IMR-90 (cell line): ENCODE results near the gene ABCD1. TPM values are rescaled to one million over a fixed set of nuclear protein-coding genes. Genes with fewer than 3 reads are reported as not detected.

Experiments
- ATAC-seq: fragments of 200-7000 bp; cut with Tn5 transposase; 2 replicates; pipeline ENCODE4 v1.9.1; 2020; ENCODE audit warnings: low read depth, mild to moderate bottlenecking, moderate library complexity
- BruUV-seq: library from RNA; stranded (reverse); fragments of 400-500 nt; replicated peaks from 2 replicates; lab custom pipeline; 2021; lab: Mats Ljungman, UMichigan
- CTCF ChIA-PET: fragments of 300-600 bp; formaldehyde crosslinking; extraction: SDS; loops from one replicate; lab custom pipeline; 2021; ENCODE audit warnings: antibody characterized with exemption; lab: Yijun Ruan, JAX
- POLR2A ChIA-PET: fragments of 300-600 bp; sonication (Branson Sonifier 250); formaldehyde crosslinking; loops from one replicate; lab custom pipeline; 2022; ENCODE audit warnings: antibody characterized with exemption; ENCODE audit not compliant: unreplicated experiment; lab: Charles Lee
- DNase-seq: peaks from one replicate; pipeline ENCODE4 v3.0.0; 2013
- H2AFZ ChIP-seq: replicated peaks from 2 replicates; pipeline ENCODE3; 2013; ENCODE audit warnings: low read length, mild to moderate bottlenecking; ENCODE audit not compliant: poor library complexity
- H2AK5ac ChIP-seq: 2 replicates; pipeline ENCODE4 v1.6.1; 2013; ENCODE audit warnings: low read depth, low read length, inconsistent platforms
- H2AK9ac ChIP-seq: replicated peaks from 2 replicates; pipeline ENCODE3; 2013; ENCODE audit warnings: mild to moderate bottlenecking, low read depth, low read length, moderate library complexity; ENCODE audit not compliant: poor library complexity
- H2BK120ac ChIP-seq: 2 replicates; pipeline ENCODE4 v1.6.1; 2013; ENCODE audit warnings: low read depth, low read length, inconsistent platforms
- H2BK15ac ChIP-seq: 3 replicates; pipeline ENCODE4 v1.6.1; 2013; ENCODE audit warnings: low read depth, low read length, inconsistent platforms
- H2BK20ac ChIP-seq: 2 replicates; pipeline ENCODE4 v1.6.1; 2013; ENCODE audit warnings: low read depth, mild to moderate bottlenecking, inconsistent platforms, low read length, moderate library complexity
- H2BK5ac ChIP-seq: 2 replicates; pipeline ENCODE4 v1.6.1; 2013; ENCODE audit warnings: mild to moderate bottlenecking, low read depth, low read length, inconsistent platforms; ENCODE audit not compliant: poor library complexity, severe bottlenecking
- H3K14ac ChIP-seq: replicated peaks from 2 replicates; pipeline ENCODE4 v1.6.1; 2013; ENCODE audit warnings: low read depth, low read length, inconsistent platforms
- H3K18ac ChIP-seq: 2 replicates; pipeline ENCODE4 v1.6.1; 2013; ENCODE audit warnings: low read depth, low read length, control low read depth
- H3K23ac ChIP-seq: 2 replicates; pipeline ENCODE4 v1.6.1; 2013; ENCODE audit warnings: low read depth, low read length, inconsistent platforms
- H3K27ac ChIP-seq: 2 replicates; pipeline ENCODE4 v1.5.1; 2013; ENCODE audit warnings: mild to moderate bottlenecking, control low read depth, low read length; ENCODE audit not compliant: insufficient read depth
- H3K27me3 ChIP-seq: 2 replicates; pipeline ENCODE4 v1.6.1; 2013; ENCODE audit warnings: low read length; ENCODE audit not compliant: control insufficient read depth, insufficient read depth
- H3K36me3 ChIP-seq: 2 replicates; pipeline ENCODE4 v1.6.1; 2013; ENCODE audit warnings: low read length, mixed read lengths; ENCODE audit not compliant: control insufficient read depth, insufficient read depth
- H3K4ac ChIP-seq: 2 replicates; pipeline ENCODE4 v1.6.1; 2013; ENCODE audit warnings: low read depth, low read length, inconsistent platforms
- H3K4me1 ChIP-seq: 2 replicates; pipeline ENCODE4 v1.6.1; 2013; ENCODE audit warnings: low read length, mixed read lengths; ENCODE audit not compliant: control insufficient read depth, insufficient read depth
- H3K4me2 ChIP-seq: 2 replicates; pipeline ENCODE4 v1.6.1; 2013; ENCODE audit warnings: low read depth, mild to moderate bottlenecking, control low read depth, low read length, moderate library complexity
- H3K4me3 ChIP-seq: 2 replicates; pipeline ENCODE4 v1.5.1; 2013; ENCODE audit warnings: low read depth, mild to moderate bottlenecking, control low read depth, low read length, moderate library complexity; ENCODE audit not compliant: insufficient read depth
- H3K56ac ChIP-seq: 2 replicates; pipeline ENCODE4 v1.6.1; 2013; ENCODE audit warnings: low read length, inconsistent platforms; ENCODE audit not compliant: insufficient read depth; ENCODE audit errors: extremely low read depth
- H3K79me1 ChIP-seq, 2 experiments: 2 replicates each; pipeline ENCODE4 v1.6.1; 2013; ENCODE audit warnings: low read length in 2 of 2, inconsistent platforms in 1 of 2, low read depth in 1 of 2
- H3K9ac ChIP-seq: 2 replicates; pipeline ENCODE4 v1.6.1; 2013; ENCODE audit warnings: low read depth, low read length, control low read depth
- H3K9me1 ChIP-seq: 2 replicates; pipeline ENCODE4 v1.6.1; 2013; ENCODE audit warnings: low read length, inconsistent platforms; ENCODE audit not compliant: insufficient read depth
- H3K9me3 ChIP-seq: 2 replicates; pipeline ENCODE4 v1.6.1; 2013; ENCODE audit warnings: low read length; ENCODE audit not compliant: control insufficient read depth, insufficient read depth
- H4K20me1 ChIP-seq: 2 replicates; pipeline ENCODE4 v1.6.1; 2013; ENCODE audit warnings: low read length, inconsistent platforms; ENCODE audit not compliant: insufficient read depth
- H4K5ac ChIP-seq: 2 replicates; pipeline ENCODE4 v1.6.1; 2013; ENCODE audit warnings: mild to moderate bottlenecking, low read depth, low read length, control low read depth
- H4K8ac ChIP-seq, 2 experiments: 2 replicates each; pipeline ENCODE4 v1.6.1; 2013; ENCODE audit warnings: low read depth in 2 of 2, low read length in 2 of 2, control low read depth in 1 of 2, inconsistent platforms in 1 of 2
- H4K91ac ChIP-seq: 2 replicates; pipeline ENCODE4 v1.6.1; 2013; ENCODE audit warnings: low read depth, low read length, inconsistent platforms; ENCODE audit not compliant: insufficient read depth
- CEBPB ChIP-seq: IDR thresholded peaks from 2 replicates; pipeline ENCODE4 v1.6.1; 2012; ENCODE audit warnings: low read depth, low read length, improper control_type of control experiment
- CHD1 ChIP-seq: IDR thresholded peaks from 2 replicates; pipeline ENCODE4 v1.6.1; 2012; ENCODE audit warnings: low read depth, low read length, improper control_type of control experiment
- CTCF ChIP-seq: conservative IDR thresholded peaks from 2 replicates; pipeline ENCODE4 v1.5.1; 2012; ENCODE audit warnings: mild to moderate bottlenecking, low read depth, low read length, improper control_type of control experiment
- FOS ChIP-seq: fragments of 150-350 bp; IDR thresholded peaks from 2 replicates; pipeline ENCODE4 v1.6.1; 2016; ENCODE audit warnings: low read depth, low read length
- MAFK ChIP-seq: IDR thresholded peaks from 2 replicates; pipeline ENCODE4 v1.6.1; 2012; ENCODE audit warnings: low read depth, low read length, improper control_type of control experiment
- MAZ ChIP-seq: IDR thresholded peaks from 2 replicates; pipeline ENCODE4 v1.6.1; 2012; ENCODE audit warnings: low read depth, mild to moderate bottlenecking, low read length, improper control_type of control experiment, moderate library complexity, borderline replicate concordance
- MXI1 ChIP-seq: IDR thresholded peaks from 2 replicates; pipeline ENCODE4 v1.6.1; 2012; ENCODE audit warnings: low read depth, mild to moderate bottlenecking, low read length, moderate library complexity, borderline replicate concordance
- POLR2A ChIP-seq: IDR thresholded peaks from 2 replicates; pipeline ENCODE4 v1.6.1; 2012; ENCODE audit warnings: mild to moderate bottlenecking, low read depth, low read length
- RAD21 ChIP-seq: IDR thresholded peaks from 2 replicates; pipeline ENCODE4 v1.6.1; 2012; ENCODE audit warnings: low read length, improper control_type of control experiment
- RCOR1 ChIP-seq: IDR thresholded peaks from 2 replicates; pipeline ENCODE4 v1.6.1; 2012; ENCODE audit warnings: mild to moderate bottlenecking, low read length, improper control_type of control experiment; ENCODE audit not compliant: insufficient replicate concordance
- RFX5 ChIP-seq: IDR thresholded peaks from 2 replicates; pipeline ENCODE4 v1.8.0; 2012; ENCODE audit warnings: low read depth, mild to moderate bottlenecking, low read length, moderate library complexity
- WGBS, 2 experiments: methylation state at CpG; one replicate each; pipeline versions ENCODE4 v1.1.5 to v1.1.7; 2013; ENCODE audit warnings: missing lambda C conversion rate in 2 of 2; ENCODE audit not compliant: insufficient read length in 1 of 2; ENCODE audit errors: extremely low coverage in 2 of 2; 5-methylcytosine and 5-hydroxymethylcytosine counted together
- dilution Hi-C: fragments of 300-500 bp; cut with HindIII; formaldehyde crosslinking; loops from one replicate; pipeline ENCODE4 v1.14.3; 2018; ENCODE audit warnings: low sequenced_read_pairs; ENCODE audit not compliant: unreplicated experiment
- in situ Hi-C: fragments of 300-500 bp; cut with MboI; formaldehyde crosslinking; loops from 3 replicates; pipeline ENCODE4 v1.14.3; 2019; ENCODE audit warnings: low sequenced_read_pairs, inconsistent platforms, mixed read lengths
- intact Hi-C: fragments of 100-400 bp; cut with micrococcal nuclease; formaldehyde crosslinking; loops from 2 replicates; pipeline ENCODE4 v1.10.0; 2022
- polyA plus RNA-seq, 3 experiments: library from polyadenylated mRNA; depleted of rRNA; stranded (reverse); fragments of >200 nt; gene quantifications; 2 replicates each; pipeline ENCODE4 v1.2.3, GENCODE V29; 2012; ENCODE audit warnings: low replicate concordance in 1 of 3
- total RNA-seq: library from RNA; depleted of rRNA; stranded (reverse); fragments of >200 nt; gene quantifications from 2 replicates; pipeline ENCODE4 v1.2.3, GENCODE V29; 2012
- TF ChIP-seq, protein P1 (sequence below): fragments of 150-350 bp; IDR thresholded peaks from 2 replicates; pipeline ENCODE4 v1.6.1; 2017; ENCODE audit warnings: mild to moderate bottlenecking, antibody characterized with exemption, low read length, low read depth
- TF ChIP-seq, protein P2 (sequence below): fragments of 150-350 bp; IDR thresholded peaks from 2 replicates; pipeline ENCODE4 v1.6.1; 2016; ENCODE audit warnings: low read depth, mild to moderate bottlenecking, low read length, moderate library complexity, borderline replicate concordance

The ABCD1 gene
- total and polyA plus RNA-seq, 2 of the 4 experiments (the other 2 are of a cell fraction) = 4.3 to 7.0 TPM

- Histone ChIP-seq H2AFZ (no peak overlapping the region), H2BK5ac (no peak overlapping the region), H3K4me3 (no peak overlapping the region), H4K20me1 (no peaks in the 10 kb centered on the region), H3K79me1 (no peaks in the 10 kb centered on the region), H3K36me3 (peaks cover 17% of the 10 kb centered on the region), H3K18ac (no peak overlapping the region), H4K8ac (no peak overlapping the region), H3K4ac (no peak overlapping the region), H3K23ac (no peak overlapping the region), H2AK5ac (no peak overlapping the region), H2BK120ac (no peak overlapping the region), H3K27ac (no peak overlapping the region), H4K5ac (no peak overlapping the region), H3K9me3 (no peaks in the 10 kb centered on the region), H3K4me2 (no peak overlapping the region), H3K9ac (no peak overlapping the region), H4K91ac (no peak overlapping the region), H3K9me1 (no peaks in the 10 kb centered on the region), H2BK20ac (no peak overlapping the region), H2AK9ac (no peak overlapping the region), H2BK15ac (no peak overlapping the region), H3K56ac (no peak overlapping the region), H3K14ac (no peak overlapping the region), H3K4me1 (peaks cover 2% of the 10 kb centered on the region; the same call in 1 of the 2 replicates), H3K27me3 (no peaks in the 10 kb centered on the region)
- intact Hi-C loops (no loop called here), in situ Hi-C loops (no loop called here), dilution Hi-C loops (no loop called here)
- CTCF ChIA-PET = interaction anchor here (1.4 kb wide), 1 partner anchor 8 kb away, joined by 3 read pairs; no protein-coding TSS in a partner anchor
- TF ChIP-seq CHD1 = no peak
- no peak for TF ChIP-seq RFX5
- no peak for TF ChIP-seq MXI1
- TF ChIP-seq RCOR1 = no peak
- TF ChIP-seq MAZ = no peak
- TF ChIP-seq CEBPB = no peak
- no peak for TF ChIP-seq RAD21
- TF ChIP-seq CTCF = no peak
- no peak for TF ChIP-seq FOS
- no peak for TF ChIP-seq POLR2A
- TF ChIP-seq MAFK = no peak
- TF ChIP-seq, protein P1, sequence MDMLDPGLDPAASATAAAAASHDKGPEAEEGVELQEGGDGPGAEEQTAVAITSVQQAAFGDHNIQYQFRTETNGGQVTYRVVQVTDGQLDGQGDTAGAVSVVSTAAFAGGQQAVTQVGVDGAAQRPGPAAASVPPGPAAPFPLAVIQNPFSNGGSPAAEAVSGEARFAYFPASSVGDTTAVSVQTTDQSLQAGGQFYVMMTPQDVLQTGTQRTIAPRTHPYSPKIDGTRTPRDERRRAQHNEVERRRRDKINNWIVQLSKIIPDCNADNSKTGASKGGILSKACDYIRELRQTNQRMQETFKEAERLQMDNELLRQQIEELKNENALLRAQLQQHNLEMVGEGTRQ = no peak
- TF ChIP-seq, protein P2, sequence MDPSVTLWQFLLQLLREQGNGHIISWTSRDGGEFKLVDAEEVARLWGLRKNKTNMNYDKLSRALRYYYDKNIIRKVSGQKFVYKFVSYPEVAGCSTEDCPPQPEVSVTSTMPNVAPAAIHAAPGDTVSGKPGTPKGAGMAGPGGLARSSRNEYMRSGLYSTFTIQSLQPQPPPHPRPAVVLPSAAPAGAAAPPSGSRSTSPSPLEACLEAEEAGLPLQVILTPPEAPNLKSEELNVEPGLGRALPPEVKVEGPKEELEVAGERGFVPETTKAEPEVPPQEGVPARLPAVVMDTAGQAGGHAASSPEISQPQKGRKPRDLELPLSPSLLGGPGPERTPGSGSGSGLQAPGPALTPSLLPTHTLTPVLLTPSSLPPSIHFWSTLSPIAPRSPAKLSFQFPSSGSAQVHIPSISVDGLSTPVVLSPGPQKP = no peak
- 35% methylated on average over 2 of the region's 6 CpGs; no CpG with 5 or more reads in 1 of the 2 experiments for WGBS, 2 experiments
- ATAC-seq (no peak), DNase-seq (no peak)
- POLR2A ChIA-PET = no interaction called here
- BruUV-seq = no TSS peak
Measured at GRCh38 chrX:153700967-153701366, 23.7 kb upstream of the ABCD1 start.
